HL-60/S4 treated with phorbol 12-myristate 13-acetate at 8.2 ng/mL for 4 days and 3 days (cell line): ENCODE data around the gene TLR3.

Source experiments
- in situ Hi-C: fragments of 300-500 bp; cut with MboI; formaldehyde crosslinking; loops from 2 replicates; pipeline ENCODE4 v1.15.0; 2022; ENCODE audit warnings: low sequenced_read_pairs

Gene TLR3

DNA sequence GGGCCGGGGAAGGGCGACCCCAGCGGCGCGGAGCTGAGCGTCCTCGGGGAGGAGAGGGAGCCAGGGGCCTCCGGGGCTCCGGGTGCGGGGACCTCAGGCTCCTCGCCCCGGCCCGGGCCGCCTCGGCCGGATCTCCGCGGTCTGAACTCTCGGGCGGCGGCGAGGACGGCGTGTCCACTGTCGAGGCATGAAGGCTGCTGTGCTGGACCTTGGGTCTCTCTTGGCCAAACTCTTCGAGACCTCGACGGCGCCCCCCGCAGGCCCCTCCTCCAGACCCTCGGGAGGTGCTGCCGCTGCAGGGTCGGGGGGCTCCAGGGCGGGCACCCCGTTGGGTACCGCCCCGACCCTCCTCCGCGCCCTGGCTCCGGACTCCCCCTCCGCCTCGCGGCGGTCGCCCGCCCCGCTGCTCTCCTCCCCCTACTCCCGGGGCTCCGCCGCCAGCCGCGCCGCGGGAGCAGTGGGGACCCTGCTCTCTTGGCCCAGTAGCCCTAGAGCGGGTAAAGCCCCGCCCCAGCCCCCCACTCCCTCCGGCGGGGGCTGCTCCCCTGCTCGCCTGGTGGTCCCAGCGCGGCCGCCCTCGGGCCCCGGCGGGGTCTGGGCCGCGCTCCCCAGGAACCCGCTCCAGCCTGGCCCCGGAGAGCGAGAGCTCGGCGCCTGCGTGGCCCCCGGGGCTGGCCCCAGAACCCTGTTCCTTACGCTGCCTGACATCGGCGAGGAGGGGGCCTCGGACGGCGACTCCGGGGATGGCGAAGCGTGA lies 36.1 kb downstream of the TLR3 start:
- in situ Hi-C loops: no loop called here

DNA sequence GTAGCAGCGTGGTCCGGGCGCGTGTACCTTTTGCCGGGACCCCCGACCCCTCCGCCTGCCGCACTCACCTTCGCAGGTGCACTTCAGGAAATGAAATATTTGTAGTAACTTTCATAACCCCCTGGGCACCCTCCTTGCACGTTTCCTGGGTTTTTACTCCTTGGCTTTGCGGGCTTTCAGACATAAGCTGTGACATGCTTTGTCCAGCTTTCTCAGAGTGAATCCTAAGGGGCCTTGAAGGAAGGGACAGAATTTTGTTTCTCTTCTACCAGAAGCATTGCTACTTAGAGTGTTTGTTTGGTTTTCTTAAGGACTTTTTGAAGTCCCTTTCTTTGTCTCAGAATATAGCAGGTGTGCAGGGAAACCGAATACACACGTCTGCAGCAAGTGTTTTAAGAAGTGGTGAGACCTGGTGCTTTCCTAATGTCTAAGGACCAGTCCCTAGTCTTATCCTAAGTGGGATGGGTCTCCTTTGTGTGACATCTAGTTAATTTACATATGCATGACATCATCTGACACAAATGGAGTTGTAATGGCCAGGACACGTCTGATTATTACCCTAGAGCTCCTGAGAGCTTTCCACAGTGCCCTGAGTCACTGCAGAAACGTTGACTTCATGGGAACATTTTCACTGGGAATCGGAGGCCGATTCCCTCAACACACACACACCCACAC lies 36.8 kb downstream of the TLR3 start:
- in situ Hi-C loops: no loop called here

DNA sequence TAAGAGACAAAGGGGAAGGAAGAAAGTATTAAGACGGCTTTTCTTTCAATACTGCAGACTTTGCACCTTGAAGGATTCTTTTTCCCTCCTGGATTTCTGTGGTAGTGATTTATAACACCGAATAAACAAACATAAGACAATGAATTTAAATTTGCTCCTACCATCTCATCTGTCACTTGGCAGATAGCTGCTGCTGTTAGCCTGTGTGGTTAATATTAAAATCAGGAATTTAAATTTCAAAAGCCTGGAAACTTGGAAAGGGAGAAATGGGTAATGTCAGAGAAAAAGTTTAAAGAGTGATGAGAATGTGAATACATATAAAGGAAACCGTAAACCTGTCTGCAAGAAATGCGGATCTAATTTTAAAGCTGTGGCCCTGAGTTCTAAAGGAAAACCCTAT lies 39.0 kb downstream of the TLR3 start:
- in situ Hi-C loops: no loop called here

DNA sequence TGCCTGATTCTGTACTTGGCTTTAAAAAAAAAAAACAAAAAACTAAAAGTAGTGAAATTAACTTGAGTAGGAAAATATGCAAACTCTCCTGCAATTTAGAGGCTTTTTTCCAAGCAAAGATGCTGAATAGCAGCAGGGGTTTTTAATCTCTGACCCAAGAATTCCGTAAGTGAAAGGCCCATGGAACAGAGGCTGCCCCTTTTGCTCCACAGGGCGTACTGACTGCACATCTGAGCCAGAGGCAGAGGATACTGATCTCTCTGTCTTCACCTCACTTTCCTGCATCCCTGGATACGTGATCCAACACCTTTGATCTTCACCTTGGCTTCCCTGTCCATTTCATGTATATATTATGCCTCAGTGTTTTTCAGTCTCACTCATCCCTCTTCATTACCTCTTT lies 39.4 kb downstream of the TLR3 start:
- in situ Hi-C loops: no loop called here

GRCh38 chr4:186109245-186109644 lies 40.3 kb downstream of the TLR3 start:
- in situ Hi-C loops: no loop called here

- in situ Hi-C loops: no loop called here
These were observed 47.7 kb downstream of the TLR3 start for GRCh38 chr4:186116697-186117096.

DNA sequence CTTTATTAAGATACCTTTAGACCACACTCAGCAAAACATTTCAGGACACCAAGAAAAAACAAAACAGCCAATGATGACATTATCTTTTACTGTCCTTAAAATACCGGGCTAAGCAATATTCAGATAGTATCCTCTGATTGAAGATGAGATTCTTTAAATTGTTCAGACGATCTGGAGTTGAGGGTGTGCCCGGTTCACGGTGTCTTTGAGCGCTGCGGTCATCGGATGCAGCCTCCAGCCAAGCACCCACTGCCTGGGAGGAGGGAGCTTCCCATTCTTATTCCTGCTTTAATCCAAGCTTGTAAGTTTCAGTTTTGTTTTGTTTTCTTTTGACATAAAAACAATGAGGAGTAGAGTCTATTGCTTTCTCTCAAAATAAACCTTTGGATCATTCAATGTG lies 49.6 kb downstream of the TLR3 start:
- in situ Hi-C loops: no loop called here

GRCh38 chr4:186121057-186121456 lies 52.1 kb downstream of the TLR3 start:
- in situ Hi-C loops: no loop called here

DNA sequence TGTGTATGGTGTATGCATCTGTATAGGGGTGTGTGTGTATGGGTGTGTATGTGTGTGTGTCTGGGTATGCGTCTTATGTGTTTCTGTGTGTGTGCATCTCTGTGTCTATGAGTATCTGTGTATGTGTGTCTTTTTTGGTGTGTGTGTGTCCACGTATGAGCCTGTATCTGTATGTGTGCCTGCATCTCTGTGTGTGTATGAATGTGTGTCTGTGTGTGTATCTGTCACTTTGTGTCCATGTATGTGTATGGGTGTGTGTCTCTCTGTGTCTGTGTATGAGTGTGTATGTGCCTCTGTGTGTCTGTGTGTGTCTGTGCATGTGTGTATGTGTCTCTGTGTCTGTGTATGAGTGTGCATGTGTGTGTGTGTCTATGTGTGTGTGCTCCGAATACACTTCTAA lies 59.9 kb downstream of the TLR3 start:
- in situ Hi-C loops: no loop called here

DNA sequence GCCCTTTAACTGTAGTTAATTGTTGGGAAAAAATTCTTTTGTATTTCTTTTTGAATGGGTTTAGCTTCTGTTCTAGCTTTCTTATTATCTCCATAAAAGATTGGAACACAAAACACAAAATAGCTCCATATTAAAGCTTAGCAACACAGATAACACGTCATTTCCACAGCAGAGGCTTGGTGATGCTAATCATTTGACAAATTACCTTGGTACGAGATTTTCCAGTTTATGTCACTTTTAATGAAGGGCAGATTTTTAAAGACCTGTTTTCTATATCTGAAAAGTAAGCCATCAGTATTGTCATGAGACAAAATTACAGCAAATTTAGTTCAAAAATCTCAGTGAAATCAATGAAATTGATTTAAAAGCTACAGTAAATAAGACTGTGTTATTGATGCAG lies 63.0 kb downstream of the TLR3 start:
- in situ Hi-C loops: no loop called here

DNA sequence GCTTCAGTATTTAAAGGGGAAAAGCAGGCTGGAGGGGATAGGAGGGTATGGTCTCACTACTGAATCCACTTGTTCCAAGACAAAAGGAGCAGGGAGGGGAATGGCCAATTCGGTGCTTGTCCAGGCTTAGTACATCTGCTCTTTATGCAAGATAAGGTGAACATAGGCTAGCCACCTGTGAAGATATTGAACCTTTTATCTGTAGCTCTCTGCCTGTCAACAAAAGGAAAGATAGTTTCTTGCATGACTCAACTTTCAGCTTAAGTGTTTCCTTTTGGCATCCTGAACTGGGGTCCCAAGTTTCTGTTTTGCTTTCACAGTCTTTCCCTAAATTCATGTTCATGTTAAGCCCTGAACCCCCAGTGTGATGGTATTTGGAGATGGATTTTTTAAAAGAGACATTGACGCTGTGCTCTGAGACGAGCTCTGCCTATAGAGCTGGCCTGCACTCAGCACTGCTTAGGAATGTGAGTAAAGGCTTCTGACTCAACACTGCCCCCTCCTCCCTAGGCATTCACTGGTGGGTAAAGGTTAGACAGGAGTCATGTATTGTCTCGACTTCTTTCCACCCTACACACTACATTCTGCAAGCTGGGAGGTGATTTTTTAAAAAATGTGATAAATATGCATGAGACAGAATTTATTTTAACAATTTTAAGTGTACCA lies 63.8 kb downstream of the TLR3 start:
- in situ Hi-C loops: no loop called here

- in situ Hi-C loops: no loop called here
These were observed 65.3 kb downstream of the TLR3 start for GRCh38 chr4:186134257-186134656.

- in situ Hi-C loops: no loop called here
These were observed 65.9 kb downstream of the TLR3 start for GRCh38 chr4:186134861-186135260.

GRCh38 chr4:186137196-186137794 lies 68.3 kb downstream of the TLR3 start:
- in situ Hi-C loops: no loop called here
